H1 (cell line): Measurements from ENCODE around the gene PRKAB1. TPM values are rescaled to one million over a fixed set of nuclear protein-coding genes. Genes with fewer than 3 reads are reported as not detected.

Source experiments
- BACH1 ChIP-seq: IDR thresholded peaks from 2 replicates; pipeline ENCODE4 v1.6.1; 2012; ENCODE audit warnings: low read length, improper control_type of control experiment
- JUN ChIP-seq: IDR thresholded peaks from 2 replicates; pipeline ENCODE4 v1.6.1; 2011; ENCODE audit warnings: low read depth, mild to moderate bottlenecking, improper control_type of control experiment, low read length
- NANOG ChIP-seq: IDR thresholded peaks from 2 replicates; pipeline ENCODE4 v1.6.1; 2011; ENCODE audit warnings: low read length, low read depth, mild to moderate bottlenecking, inconsistent platforms; ENCODE audit not compliant: insufficient read depth, poor library complexity, severe bottlenecking
- SIRT6 ChIP-seq: IDR thresholded peaks from one replicate; pipeline ENCODE4 v1.7.1; 2012; ENCODE audit warnings: low read length, inconsistent platforms
- TEAD4 ChIP-seq: IDR thresholded peaks from 2 replicates; pipeline ENCODE4 v1.6.1; 2012; ENCODE audit warnings: low read depth, low read length, inconsistent platforms, mixed read lengths
- polyA plus RNA-seq, 7 experiments: library from polyadenylated mRNA; depleted of rRNA in 3 of 7; stranded (reverse) in 5 of 7; unstranded in 2 of 7; fragments of >200 nt in 5 of 7; fragments of 200-250 nt in 2 of 7; gene quantifications; 1 replicate in 5 of 7; 2 replicates in 1 of 7; 4 replicates in 1 of 7; pipeline versions ENCODE4 v1.2.1 to v1.2.3, GENCODE V29; 2011 to 2013; ENCODE audit warnings: missing spikeins in 2 of 7, mixed read lengths in 2 of 7
- total RNA-seq: library from RNA; stranded (reverse); fragmentation: NEBNext Ultra II Directional; extraction: Animal tissue kit (Norgen Biotek cat#: 25700); gene quantifications from 2 replicates; pipeline ENCODE4 v1.2.1, GENCODE V29; 2021
- TF ChIP-seq, protein P1 (sequence below): fragments of 300-600 bp; sonication (generic); IDR thresholded peaks from 2 replicates; pipeline ENCODE4 v1.7.1; 2012; ENCODE audit warnings: low read length, moderate library complexity, mild to moderate bottlenecking, inconsistent platforms; ENCODE audit not compliant: insufficient replicate concordance

Gene PRKAB1
- total and polyA plus RNA-seq, 2 of the 8 experiments (the other 6 are each of a cell fraction or from before 2014, with no cell fraction given): 24.0 to 32.1 TPM

- TF ChIP-seq, protein P1, sequence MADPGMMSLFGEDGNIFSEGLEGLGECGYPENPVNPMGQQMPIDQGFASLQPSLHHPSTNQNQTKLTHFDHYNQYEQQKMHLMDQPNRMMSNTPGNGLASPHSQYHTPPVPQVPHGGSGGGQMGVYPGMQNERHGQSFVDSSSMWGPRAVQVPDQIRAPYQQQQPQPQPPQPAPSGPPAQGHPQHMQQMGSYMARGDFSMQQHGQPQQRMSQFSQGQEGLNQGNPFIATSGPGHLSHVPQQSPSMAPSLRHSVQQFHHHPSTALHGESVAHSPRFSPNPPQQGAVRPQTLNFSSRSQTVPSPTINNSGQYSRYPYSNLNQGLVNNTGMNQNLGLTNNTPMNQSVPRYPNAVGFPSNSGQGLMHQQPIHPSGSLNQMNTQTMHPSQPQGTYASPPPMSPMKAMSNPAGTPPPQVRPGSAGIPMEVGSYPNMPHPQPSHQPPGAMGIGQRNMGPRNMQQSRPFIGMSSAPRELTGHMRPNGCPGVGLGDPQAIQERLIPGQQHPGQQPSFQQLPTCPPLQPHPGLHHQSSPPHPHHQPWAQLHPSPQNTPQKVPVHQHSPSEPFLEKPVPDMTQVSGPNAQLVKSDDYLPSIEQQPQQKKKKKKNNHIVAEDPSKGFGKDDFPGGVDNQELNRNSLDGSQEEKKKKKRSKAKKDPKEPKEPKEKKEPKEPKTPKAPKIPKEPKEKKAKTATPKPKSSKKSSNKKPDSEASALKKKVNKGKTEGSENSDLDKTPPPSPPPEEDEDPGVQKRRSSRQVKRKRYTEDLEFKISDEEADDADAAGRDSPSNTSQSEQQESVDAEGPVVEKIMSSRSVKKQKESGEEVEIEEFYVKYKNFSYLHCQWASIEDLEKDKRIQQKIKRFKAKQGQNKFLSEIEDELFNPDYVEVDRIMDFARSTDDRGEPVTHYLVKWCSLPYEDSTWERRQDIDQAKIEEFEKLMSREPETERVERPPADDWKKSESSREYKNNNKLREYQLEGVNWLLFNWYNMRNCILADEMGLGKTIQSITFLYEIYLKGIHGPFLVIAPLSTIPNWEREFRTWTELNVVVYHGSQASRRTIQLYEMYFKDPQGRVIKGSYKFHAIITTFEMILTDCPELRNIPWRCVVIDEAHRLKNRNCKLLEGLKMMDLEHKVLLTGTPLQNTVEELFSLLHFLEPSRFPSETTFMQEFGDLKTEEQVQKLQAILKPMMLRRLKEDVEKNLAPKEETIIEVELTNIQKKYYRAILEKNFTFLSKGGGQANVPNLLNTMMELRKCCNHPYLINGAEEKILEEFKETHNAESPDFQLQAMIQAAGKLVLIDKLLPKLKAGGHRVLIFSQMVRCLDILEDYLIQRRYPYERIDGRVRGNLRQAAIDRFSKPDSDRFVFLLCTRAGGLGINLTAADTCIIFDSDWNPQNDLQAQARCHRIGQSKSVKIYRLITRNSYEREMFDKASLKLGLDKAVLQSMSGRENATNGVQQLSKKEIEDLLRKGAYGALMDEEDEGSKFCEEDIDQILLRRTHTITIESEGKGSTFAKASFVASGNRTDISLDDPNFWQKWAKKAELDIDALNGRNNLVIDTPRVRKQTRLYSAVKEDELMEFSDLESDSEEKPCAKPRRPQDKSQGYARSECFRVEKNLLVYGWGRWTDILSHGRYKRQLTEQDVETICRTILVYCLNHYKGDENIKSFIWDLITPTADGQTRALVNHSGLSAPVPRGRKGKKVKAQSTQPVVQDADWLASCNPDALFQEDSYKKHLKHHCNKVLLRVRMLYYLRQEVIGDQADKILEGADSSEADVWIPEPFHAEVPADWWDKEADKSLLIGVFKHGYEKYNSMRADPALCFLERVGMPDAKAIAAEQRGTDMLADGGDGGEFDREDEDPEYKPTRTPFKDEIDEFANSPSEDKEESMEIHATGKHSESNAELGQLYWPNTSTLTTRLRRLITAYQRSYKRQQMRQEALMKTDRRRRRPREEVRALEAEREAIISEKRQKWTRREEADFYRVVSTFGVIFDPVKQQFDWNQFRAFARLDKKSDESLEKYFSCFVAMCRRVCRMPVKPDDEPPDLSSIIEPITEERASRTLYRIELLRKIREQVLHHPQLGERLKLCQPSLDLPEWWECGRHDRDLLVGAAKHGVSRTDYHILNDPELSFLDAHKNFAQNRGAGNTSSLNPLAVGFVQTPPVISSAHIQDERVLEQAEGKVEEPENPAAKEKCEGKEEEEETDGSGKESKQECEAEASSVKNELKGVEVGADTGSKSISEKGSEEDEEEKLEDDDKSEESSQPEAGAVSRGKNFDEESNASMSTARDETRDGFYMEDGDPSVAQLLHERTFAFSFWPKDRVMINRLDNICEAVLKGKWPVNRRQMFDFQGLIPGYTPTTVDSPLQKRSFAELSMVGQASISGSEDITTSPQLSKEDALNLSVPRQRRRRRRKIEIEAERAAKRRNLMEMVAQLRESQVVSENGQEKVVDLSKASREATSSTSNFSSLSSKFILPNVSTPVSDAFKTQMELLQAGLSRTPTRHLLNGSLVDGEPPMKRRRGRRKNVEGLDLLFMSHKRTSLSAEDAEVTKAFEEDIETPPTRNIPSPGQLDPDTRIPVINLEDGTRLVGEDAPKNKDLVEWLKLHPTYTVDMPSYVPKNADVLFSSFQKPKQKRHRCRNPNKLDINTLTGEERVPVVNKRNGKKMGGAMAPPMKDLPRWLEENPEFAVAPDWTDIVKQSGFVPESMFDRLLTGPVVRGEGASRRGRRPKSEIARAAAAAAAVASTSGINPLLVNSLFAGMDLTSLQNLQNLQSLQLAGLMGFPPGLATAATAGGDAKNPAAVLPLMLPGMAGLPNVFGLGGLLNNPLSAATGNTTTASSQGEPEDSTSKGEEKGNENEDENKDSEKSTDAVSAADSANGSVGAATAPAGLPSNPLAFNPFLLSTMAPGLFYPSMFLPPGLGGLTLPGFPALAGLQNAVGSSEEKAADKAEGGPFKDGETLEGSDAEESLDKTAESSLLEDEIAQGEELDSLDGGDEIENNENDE: no peak
- TF ChIP-seq JUN (no peak), SIRT6 (no peak), TEAD4 (no peak), BACH1 (no peak), NANOG (no peak)
These were observed 33.2 kb upstream of the PRKAB1 start (continued) for GRCh38 chr12:119634743-119635142.
